ENCODE data around the gene SCN4A. TPM values are rescaled to one million over a fixed set of nuclear protein-coding genes. Genes with fewer than 3 reads are reported as not detected.

SCN4A gene
- total and polyA plus RNA-seq, 2 of the 13 experiments (the other 11 are each of a cell fraction or from before 2014, with no cell fraction given), result 0.02 to 0.03 TPM

DNA sequence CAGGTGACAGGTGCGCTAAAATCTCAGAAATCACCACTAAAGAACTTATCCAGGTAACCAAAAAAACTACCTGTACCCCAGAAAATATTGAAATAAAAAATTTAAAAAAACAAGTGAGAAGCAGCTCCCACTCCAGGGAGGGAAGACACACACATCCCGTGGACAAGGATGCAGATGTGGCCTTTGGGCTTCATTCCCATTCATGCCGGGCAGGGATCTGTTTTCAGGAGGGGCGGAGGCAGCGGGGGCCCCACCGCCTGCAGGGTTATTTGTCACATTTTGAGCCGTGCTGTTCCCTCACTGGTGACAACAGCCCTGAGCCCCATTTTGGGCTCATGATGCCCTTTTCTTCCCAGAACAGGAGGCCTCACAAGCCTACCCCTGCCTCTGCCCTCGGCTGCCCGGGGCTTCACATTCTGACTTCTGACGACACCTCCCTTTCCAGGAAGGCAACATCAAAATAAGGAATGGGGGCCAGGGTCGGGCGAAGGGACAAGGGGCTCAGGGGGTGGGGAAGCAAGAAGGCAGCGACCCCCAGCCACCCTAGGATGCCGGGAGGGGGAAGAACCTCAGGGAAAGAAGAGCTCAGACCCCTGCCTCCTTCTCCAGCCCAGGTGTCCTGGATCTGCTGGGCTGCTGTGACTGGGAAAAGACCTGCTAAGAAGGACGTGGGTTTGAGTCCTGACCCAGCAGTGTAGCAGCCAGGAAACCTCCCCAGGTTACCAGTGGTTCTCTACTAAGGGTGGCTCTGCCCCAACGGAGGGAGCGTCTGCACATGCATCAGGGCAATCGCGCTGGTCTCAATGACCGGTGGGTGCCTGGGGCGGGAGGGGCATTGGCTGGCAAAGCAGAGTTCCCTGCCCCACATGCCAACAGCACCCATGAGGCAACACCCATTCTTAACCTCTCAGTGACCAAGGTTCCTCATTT lies 38.3 kb downstream of the SCN4A start (continued):
- TF ChIP-seq, protein P1, sequence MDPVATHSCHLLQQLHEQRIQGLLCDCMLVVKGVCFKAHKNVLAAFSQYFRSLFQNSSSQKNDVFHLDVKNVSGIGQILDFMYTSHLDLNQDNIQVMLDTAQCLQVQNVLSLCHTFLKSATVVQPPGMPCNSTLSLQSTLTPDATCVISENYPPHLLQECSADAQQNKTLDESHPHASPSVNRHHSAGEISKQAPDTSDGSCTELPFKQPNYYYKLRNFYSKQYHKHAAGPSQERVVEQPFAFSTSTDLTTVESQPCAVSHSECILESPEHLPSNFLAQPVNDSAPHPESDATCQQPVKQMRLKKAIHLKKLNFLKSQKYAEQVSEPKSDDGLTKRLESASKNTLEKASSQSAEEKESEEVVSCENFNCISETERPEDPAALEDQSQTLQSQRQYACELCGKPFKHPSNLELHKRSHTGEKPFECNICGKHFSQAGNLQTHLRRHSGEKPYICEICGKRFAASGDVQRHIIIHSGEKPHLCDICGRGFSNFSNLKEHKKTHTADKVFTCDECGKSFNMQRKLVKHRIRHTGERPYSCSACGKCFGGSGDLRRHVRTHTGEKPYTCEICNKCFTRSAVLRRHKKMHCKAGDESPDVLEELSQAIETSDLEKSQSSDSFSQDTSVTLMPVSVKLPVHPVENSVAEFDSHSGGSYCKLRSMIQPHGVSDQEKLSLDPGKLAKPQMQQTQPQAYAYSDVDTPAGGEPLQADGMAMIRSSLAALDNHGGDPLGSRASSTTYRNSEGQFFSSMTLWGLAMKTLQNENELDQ (CRISPR knock-in tag; IDR thresholded peaks at IDR 0.05; ENCODE audit: borderline replicate concordance), result no peak

DNA sequence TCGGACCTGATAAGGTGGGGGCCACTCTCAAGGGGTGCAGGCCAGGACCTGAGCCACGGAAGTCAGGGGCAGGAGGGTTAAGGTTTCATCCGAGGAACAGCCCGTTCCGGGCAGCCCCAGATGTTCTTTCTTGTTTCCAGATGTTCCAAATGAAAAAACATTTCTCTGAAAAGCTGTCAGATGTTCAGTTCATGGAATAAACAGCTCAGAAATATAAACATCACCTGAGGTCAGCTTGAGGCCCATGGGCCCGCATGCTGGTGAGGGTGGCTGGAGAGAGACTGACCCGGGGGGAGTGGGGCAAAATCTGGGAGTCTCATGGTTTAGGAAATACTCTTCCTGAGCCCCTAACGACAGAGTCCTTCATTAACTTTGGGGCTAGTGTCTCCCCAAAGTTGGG lies 39.1 kb downstream of the SCN4A start:
- in situ Hi-C loops (cut with HindIII; ENCODE audit: extremely low pct_ligation_motif_present, low pct_unique_long_range_greater_than_20kb) (no loop called here), intact Hi-C loops (cut with micrococcal nuclease; ENCODE audit: unreplicated experiment) (no loop called here)
- BruUV-seq (replicated peaks), result no TSS peak
- Histone ChIP-seq H3K27ac (ENCODE audit: extremely low read length, insufficient read depth, low read length) (no peak overlapping the region), H3K4me2 (ENCODE audit: low read depth, low read length) (no peak overlapping the region), H3K9me3 (ENCODE audit: low read length) (no peaks in the 10 kb centered on the region), H3K36me3 (replicated peaks in 1 of 2; ENCODE audit: control insufficient read depth in 1 of 2, insufficient read depth in 2 of 2, low read length in 2 of 2) (no peaks in the 10 kb centered on the region), H3K27me3 (ENCODE audit: control insufficient read depth in 1 of 2, insufficient read depth in 2 of 2, low read length in 2 of 2) (peaks cover 18 to 74% of the 10 kb centered on the region in 2 experiments), H4K20me1 (ENCODE audit: insufficient read depth, low read length) (no peaks in the 10 kb centered on the region), H3K9ac (ENCODE audit: insufficient read depth, low read depth, low read length) (no peak overlapping the region), H2AFZ (ENCODE audit: low read length) (no peak overlapping the region), H3K4me3 (replicated peaks in 1 of 3; ENCODE audit: insufficient read depth in 1 of 3, low read depth in 2 of 3, low read length in 3 of 3) (no peak overlapping the region), H3K4me1 (ENCODE audit: insufficient read depth, low read length) (peaks cover 17% of the 10 kb centered on the region), H3K79me2 (ENCODE audit: insufficient read depth, low read length) (no peaks in the 10 kb centered on the region)
- ChIA-PET POLR2A (no interaction called here), CTCF (ENCODE audit: low intra/inter-chr PET ratio, low total read pairs) (no interaction called here)
- no peak for ATAC-seq
- no peak for FAIRE-seq
- WGBS (ENCODE audit: low lambda C conversion rate), result 40% methylated on average over 8 of the region's 8 CpGs
- DNase-seq (ENCODE audit: low spot score), result no peak
- TF ChIP-seq, protein P2, sequence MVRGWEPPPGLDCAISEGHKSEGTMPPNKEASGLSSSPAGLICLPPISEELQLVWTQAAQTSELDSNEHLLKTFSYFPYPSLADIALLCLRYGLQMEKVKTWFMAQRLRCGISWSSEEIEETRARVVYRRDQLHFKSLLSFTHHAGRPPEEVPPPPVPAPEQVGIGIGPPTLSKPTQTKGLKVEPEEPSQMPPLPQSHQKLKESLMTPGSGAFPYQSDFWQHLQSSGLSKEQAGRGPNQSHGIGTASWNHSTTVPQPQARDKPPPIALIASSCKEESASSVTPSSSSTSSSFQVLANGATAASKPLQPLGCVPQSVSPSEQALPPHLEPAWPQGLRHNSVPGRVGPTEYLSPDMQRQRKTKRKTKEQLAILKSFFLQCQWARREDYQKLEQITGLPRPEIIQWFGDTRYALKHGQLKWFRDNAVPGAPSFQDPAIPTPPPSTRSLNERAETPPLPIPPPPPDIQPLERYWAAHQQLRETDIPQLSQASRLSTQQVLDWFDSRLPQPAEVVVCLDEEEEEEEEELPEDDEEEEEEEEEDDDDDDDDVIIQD (CRISPR knock-in tag; IDR thresholded peaks at IDR 0.05; ENCODE audit: low read depth), result no peak
- TF ChIP-seq POLR2AphosphoS2 (IDR thresholded peaks at IDR 0.05; ENCODE audit: low read depth, low read length) (no peak), ZNF431 (CRISPR knock-in tag; IDR thresholded peaks at IDR 0.05; ENCODE audit: borderline replicate concordance, low read depth) (no peak)

Data from HepG2 (cell line).